GM12864 (cell line): ENCODE data around the gene TRIM62.

Source experiments
- DNase-seq: peaks from one replicate; pipeline ENCODE4 v3.0.0-alpha.2; 2011; ENCODE audit warnings: low read depth
- H3K4me3 ChIP-seq: 2 replicates; pipeline ENCODE4 v1.5.1; 2011; ENCODE audit warnings: mild to moderate bottlenecking, low read depth, low read length, control low read depth
- TF ChIP-seq, protein P1 (sequence below): IDR thresholded peaks from 2 replicates; pipeline ENCODE4 v1.5.1; 2011; ENCODE audit warnings: low read depth, mild to moderate bottlenecking, moderate library complexity, low read length, control low read depth, inconsistent platforms; ENCODE audit errors: missing control alignments

Gene TRIM62

GRCh38 chr1:33150522-33150921, 31.3 kb downstream of the TRIM62 start:
- TF ChIP-seq, protein P1, sequence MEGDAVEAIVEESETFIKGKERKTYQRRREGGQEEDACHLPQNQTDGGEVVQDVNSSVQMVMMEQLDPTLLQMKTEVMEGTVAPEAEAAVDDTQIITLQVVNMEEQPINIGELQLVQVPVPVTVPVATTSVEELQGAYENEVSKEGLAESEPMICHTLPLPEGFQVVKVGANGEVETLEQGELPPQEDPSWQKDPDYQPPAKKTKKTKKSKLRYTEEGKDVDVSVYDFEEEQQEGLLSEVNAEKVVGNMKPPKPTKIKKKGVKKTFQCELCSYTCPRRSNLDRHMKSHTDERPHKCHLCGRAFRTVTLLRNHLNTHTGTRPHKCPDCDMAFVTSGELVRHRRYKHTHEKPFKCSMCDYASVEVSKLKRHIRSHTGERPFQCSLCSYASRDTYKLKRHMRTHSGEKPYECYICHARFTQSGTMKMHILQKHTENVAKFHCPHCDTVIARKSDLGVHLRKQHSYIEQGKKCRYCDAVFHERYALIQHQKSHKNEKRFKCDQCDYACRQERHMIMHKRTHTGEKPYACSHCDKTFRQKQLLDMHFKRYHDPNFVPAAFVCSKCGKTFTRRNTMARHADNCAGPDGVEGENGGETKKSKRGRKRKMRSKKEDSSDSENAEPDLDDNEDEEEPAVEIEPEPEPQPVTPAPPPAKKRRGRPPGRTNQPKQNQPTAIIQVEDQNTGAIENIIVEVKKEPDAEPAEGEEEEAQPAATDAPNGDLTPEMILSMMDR = no peak
- H3K4me3 ChIP-seq = no peak overlapping the region
- DNase-seq = no peak

- DNase-seq = no peak
- H3K4me3 ChIP-seq = no peak overlapping the region
- TF ChIP-seq, protein P1 = no peak
Measured at GRCh38 chr1:33149453-33150190, 32.2 kb downstream of the TRIM62 start.

- TF ChIP-seq, protein P1 = no peak
- DNase-seq = no peak
- H3K4me3 ChIP-seq = no peak overlapping the region
Measured at GRCh38 chr1:33148615-33149014, 33.2 kb downstream of the TRIM62 start.

DNA sequence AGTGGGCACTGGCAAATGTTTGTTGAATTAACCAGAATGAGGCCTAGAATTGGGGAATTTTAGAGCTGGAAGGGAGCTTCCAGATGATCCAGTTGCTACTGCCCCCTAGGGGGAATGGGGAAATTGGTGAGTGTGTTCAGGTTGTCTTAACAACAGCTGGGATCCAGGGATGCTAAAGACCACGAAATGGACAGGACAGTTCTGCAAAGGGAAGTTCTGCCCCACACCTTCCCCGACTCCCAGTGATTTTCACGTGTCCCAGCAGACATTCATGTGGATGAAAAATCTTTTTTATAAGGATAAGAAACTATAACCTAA, 33.9 kb downstream of the TRIM62 start:
- DNase-seq = no peak
- H3K4me3 ChIP-seq = no peak overlapping the region
- TF ChIP-seq, protein P1 = peak; percentile 40

- TF ChIP-seq, protein P1 = no peak
- no peak for DNase-seq
- no peak overlapping the region for H3K4me3 ChIP-seq
Measured at GRCh38 chr1:33147275-33147996, 34.4 kb downstream of the TRIM62 start.

- TF ChIP-seq, protein P1 = no peak
- DNase-seq = no peak
- no peak overlapping the region for H3K4me3 ChIP-seq
Measured at GRCh38 chr1:33146003-33146402, 35.8 kb downstream of the TRIM62 start.
